SK-N-SH treated with all-trans-retinoic acid at 6 μM for 48 hours (cell line): Measurements from ENCODE around the gene KIRREL2.

Experiments used
- GLIS3 ChIP-seq: fragments of 250-450 bp; sonication (Bioruptor Pico); IDR thresholded peaks from 2 replicates; pipeline ENCODE4 v1.5.0; 2020; ENCODE audit warnings: mild to moderate bottlenecking, moderate library complexity
- ISL1 ChIP-seq: fragments of 250-450 bp; sonication (Bioruptor Pico); IDR thresholded peaks from 2 replicates; pipeline ENCODE4 v2.1.2; 2022; ENCODE audit warnings: mild to moderate bottlenecking, moderate library complexity
- PPARA ChIP-seq: fragments of 250-450 bp; sonication (Bioruptor Pico); IDR thresholded peaks from 2 replicates; pipeline ENCODE4 v1.5.0; 2020; ENCODE audit warnings: mild to moderate bottlenecking, borderline replicate concordance
- TSHZ2 ChIP-seq: fragments of 250-450 bp; sonication (Bioruptor Pico); IDR thresholded peaks from 2 replicates; pipeline ENCODE4 v1.5.0; 2020; ENCODE audit warnings: mild to moderate bottlenecking, moderate library complexity
- ZNF565 ChIP-seq: fragments of 450-650 bp; formaldehyde crosslinking; conservative IDR thresholded peaks from 2 replicates; pipeline ENCODE4 v1.5.0; 2020; ENCODE audit warnings: low read depth, mild to moderate bottlenecking, moderate library complexity
- ZNF70 ChIP-seq: fragments of 450-650 bp; formaldehyde crosslinking; IDR thresholded peaks from 2 replicates; pipeline ENCODE4 v1.5.0; 2020; ENCODE audit warnings: mild to moderate bottlenecking, moderate library complexity
- ZNF8 ChIP-seq: fragments of 450-650 bp; formaldehyde crosslinking; IDR thresholded peaks from 2 replicates; pipeline ENCODE4 v1.5.0; 2020; ENCODE audit warnings: mild to moderate bottlenecking, moderate library complexity

GRCh38 chr19:35859414-35859813 lies 2.7 kb downstream of the KIRREL2 start:
- TF ChIP-seq PPARA (CRISPR knock-in tag) = no peak
- no peak for TF ChIP-seq GLIS3 (CRISPR knock-in tag)
- no peak for TF ChIP-seq ZNF8 (CRISPR knock-in tag)
- TF ChIP-seq TSHZ2 (CRISPR knock-in tag) = no peak
- TF ChIP-seq ZNF565 (CRISPR knock-in tag) = no peak
- no peak for TF ChIP-seq ZNF70 (CRISPR knock-in tag)
- TF ChIP-seq ISL1 (CRISPR knock-in tag) = no peak
